K562 (cell line): ENCODE results near the gene SPTBN4. TPM values are rescaled to one million over a fixed set of nuclear protein-coding genes. Genes with fewer than 3 reads are reported as not detected.

Source experiments
- CBX8 ChIP-seq: fragments of 200-600 bp; sonication (generic); IDR thresholded peaks from 2 replicates; pipeline ENCODE4 v1.6.1; 2012; ENCODE audit warnings: borderline replicate concordance, mixed run types, low read depth, mild to moderate bottlenecking, moderate library complexity, mixed read lengths, low read length, control low read depth, inconsistent platforms; ENCODE audit not compliant: poor library complexity, severe bottlenecking; ENCODE audit errors: extremely low read depth
- CHAMP1 ChIP-seq: fragments of 450-650 bp; IDR thresholded peaks from 2 replicates; pipeline ENCODE4 v1.6.1; 2016; ENCODE audit warnings: mild to moderate bottlenecking
- FOS ChIP-seq: IDR thresholded peaks from 3 replicates; pipeline ENCODE4 v1.6.1; 2011; ENCODE audit not compliant: insufficient read length; ENCODE audit errors: extremely low read depth
- HDAC6 ChIP-seq: IDR thresholded peaks from 2 replicates; pipeline ENCODE4 v1.6.1; 2012; ENCODE audit warnings: low read depth, mild to moderate bottlenecking, control low read depth, inconsistent platforms, low read length, moderate library complexity
- MED1 ChIP-seq: sonication (generic); formaldehyde crosslinking; IDR thresholded peaks from 2 replicates; pipeline ENCODE4 v1.8.1; 2023; ENCODE audit warnings: missing genetic modification reagents, borderline replicate concordance
- MLLT1 ChIP-seq, 2 experiments: fragments of 450-650 bp; IDR thresholded peaks; 2 replicates each; pipeline ENCODE4 v1.6.1; 2016
- NCOA2 ChIP-seq, 2 experiments: fragments of 450-650 bp; IDR thresholded peaks; 2 replicates each; pipeline ENCODE4 v1.6.1; 2018; ENCODE audit warnings: mild to moderate bottlenecking in 2 of 2, moderate library complexity in 1 of 2; ENCODE audit not compliant: partially characterized antibody in 2 of 2
- NFE2L1 ChIP-seq: fragments of 450-650 bp; IDR thresholded peaks from 2 replicates; pipeline ENCODE4 v1.6.1; 2016; ENCODE audit warnings: missing genetic modification characterization, low read depth, mild to moderate bottlenecking, missing compliant biosample characterization, moderate library complexity, borderline replicate concordance
- NR1H2 ChIP-seq: sonication (generic); formaldehyde crosslinking; IDR thresholded peaks from 2 replicates; pipeline ENCODE4 v1.4.0; 2020; ENCODE audit warnings: mild to moderate bottlenecking, missing genetic modification reagents
- NR2C1 ChIP-seq, 2 experiments: fragments of 450-650 bp; IDR thresholded peaks; 2 replicates each; pipeline ENCODE4 v1.6.1; 2017; ENCODE audit warnings: mild to moderate bottlenecking in 2 of 2, antibody characterized with exemption in 1 of 2, inconsistent platforms in 1 of 2, missing compliant biosample characterization in 1 of 2, missing genetic modification characterization in 1 of 2
- NR2C2 ChIP-seq, 2 experiments: fragments of 200-800 bp in 1 of 2; sonication (Bioruptor generic) in 1 of 2; sonication (generic) in 1 of 2; formaldehyde crosslinking in 1 of 2; IDR thresholded peaks; 2 replicates each; pipeline versions ENCODE4 v1.6.1 to v1.8.0; 2016 to 2022; ENCODE audit warnings: mild to moderate bottlenecking in 1 of 2, missing compliant biosample characterization in 1 of 2, missing genetic modification characterization in 1 of 2, missing genetic modification reagents in 1 of 2
- POLR2H ChIP-seq: IDR thresholded peaks from 2 replicates; pipeline ENCODE4 v1.6.1; 2016; ENCODE audit warnings: missing genetic modification characterization, low read depth, mild to moderate bottlenecking, control low read depth, missing compliant biosample characterization, moderate library complexity
- POLR3A ChIP-seq: IDR thresholded peaks from 2 replicates; pipeline ENCODE4 v1.6.1; 2011; ENCODE audit warnings: borderline replicate concordance, mild to moderate bottlenecking, moderate library complexity; ENCODE audit not compliant: insufficient read length, insufficient read depth; ENCODE audit errors: extremely low read depth
- RNF2 ChIP-seq: sonication (generic); IDR thresholded peaks from 2 replicates; pipeline ENCODE4 v1.6.1; 2016
- SP2 ChIP-seq: IDR thresholded peaks from 2 replicates; pipeline ENCODE4 v1.6.1; 2011; ENCODE audit warnings: mild to moderate bottlenecking, low read depth, low read length, moderate library complexity; ENCODE audit not compliant: poor library complexity, severe bottlenecking; ENCODE audit errors: extremely low read depth
- TFAM ChIP-seq: fragments of 250-450 bp; sonication (Bioruptor Pico); conservative IDR thresholded peaks from 2 replicates; pipeline ENCODE4 v1.5.0; 2021; ENCODE audit warnings: mild to moderate bottlenecking, moderate library complexity
- TGIF2 ChIP-seq: sonication (generic); formaldehyde crosslinking; IDR thresholded peaks from 2 replicates; pipeline ENCODE4 v1.8.1; 2022; ENCODE audit warnings: mild to moderate bottlenecking, missing genetic modification reagents, moderate library complexity
- ZBTB17 ChIP-seq: fragments of 450-650 bp; formaldehyde crosslinking; IDR thresholded peaks from 2 replicates; pipeline ENCODE4 v1.4.0; 2020; ENCODE audit warnings: mild to moderate bottlenecking
- ZBTB5 ChIP-seq: fragments of 450-650 bp; IDR thresholded peaks from 2 replicates; pipeline ENCODE4 v1.6.1; 2017; ENCODE audit warnings: antibody characterized with exemption
- ZNF696 ChIP-seq: fragments of 250-450 bp; sonication (Bioruptor Pico); conservative IDR thresholded peaks from 2 replicates; pipeline ENCODE4 v1.4.0; 2020; ENCODE audit warnings: mild to moderate bottlenecking, moderate library complexity
- polyA plus RNA-seq, 8 experiments: library from polyadenylated mRNA; depleted of rRNA in 4 of 8; stranded (reverse) in 5 of 8; unstranded in 3 of 8; fragments of >200 nt; fragmentation: Nextera tagmentation in 2 of 8; fragmentation: Illumina TruSeq in 1 of 8; extraction: Ambion mirVana in 2 of 8; extraction: Trizol in 1 of 8; gene quantifications; 2 replicates each; pipeline versions ENCODE4 v1.2.1 to v1.2.3, GENCODE V29; 2011 to 2014; ENCODE audit warnings: inconsistent platforms in 1 of 8, missing spikeins in 1 of 8
- total RNA-seq, 7 experiments: library from RNA; depleted of rRNA in 6 of 7; stranded (reverse); fragments of >200 nt in 6 of 7; fragmentation: Illumina TruSeq in 2 of 7; extraction: Trizol in 2 of 7; gene quantifications; 2 replicates each; pipeline versions ENCODE4 v1.2.1 to v1.2.3, GENCODE V29; 2011 to 2021; ENCODE audit warnings: low replicate concordance in 1 of 7

The SPTBN4 gene
- total and polyA plus RNA-seq, 9 of the 15 experiments (the other 6 are each of a cell fraction or from before 2014, with no cell fraction given) = 0.01 to 1.5 (median 0.86) TPM

GRCh38 chr19:40443131-40443999 is 23.4 kb upstream of the SPTBN4 start (continued):
- TF ChIP-seq NCOA2 (IDR thresholded peaks at IDR 0.05; ENCODE audit: partially characterized antibody in 2 of 2) = no peak
- no peak for TF ChIP-seq TGIF2 (CRISPR knock-in tag)
- TF ChIP-seq ZNF696 (CRISPR knock-in tag) = no peak
- TF ChIP-seq HDAC6 = no peak
- TF ChIP-seq RNF2 = peak; percentile 94
- TF ChIP-seq POLR2H (tag) = peak; percentile 66
- TF ChIP-seq NFE2L1 (tag) = no peak
- no peak for TF ChIP-seq NR2C1 (IDR thresholded peaks at IDR 0.05)
- peak; percentile 82 for TF ChIP-seq NR2C1 (tag; IDR thresholded peaks at IDR 0.05)
- no peak for TF ChIP-seq CHAMP1
- no peak for TF ChIP-seq TFAM (CRISPR knock-in tag)
- peak in 1 of 2 experiments; percentile 76; a peak in 2 of 4 replicates for TF ChIP-seq MLLT1 (IDR thresholded peaks at IDR 0.05)
- TF ChIP-seq SP2 = no peak
- TF ChIP-seq POLR3A = no peak
- TF ChIP-seq MED1 (CRISPR knock-in tag) = no peak
- TF ChIP-seq ZBTB5 = no peak
- no peak for TF ChIP-seq NR1H2 (CRISPR knock-in tag)
- TF ChIP-seq CBX8 = no peak
- peak; percentile 87 for TF ChIP-seq NR2C2 (CRISPR knock-in tag; IDR thresholded peaks at IDR 0.05)
- TF ChIP-seq NR2C2 (tag; IDR thresholded peaks at IDR 0.05) = peak; percentile 85
- no peak for TF ChIP-seq FOS
- peak; percentile 56; the same call in 1 of the 2 replicates for TF ChIP-seq ZBTB17
